ENCODE data around the gene PTAFR. TPM values are rescaled to one million over a fixed set of nuclear protein-coding genes. Genes with fewer than 3 reads are reported as not detected.

Gene PTAFR
- total RNA-seq, 2 experiments from 2014 or later: 0.15 to 0.19 TPM

DNA sequence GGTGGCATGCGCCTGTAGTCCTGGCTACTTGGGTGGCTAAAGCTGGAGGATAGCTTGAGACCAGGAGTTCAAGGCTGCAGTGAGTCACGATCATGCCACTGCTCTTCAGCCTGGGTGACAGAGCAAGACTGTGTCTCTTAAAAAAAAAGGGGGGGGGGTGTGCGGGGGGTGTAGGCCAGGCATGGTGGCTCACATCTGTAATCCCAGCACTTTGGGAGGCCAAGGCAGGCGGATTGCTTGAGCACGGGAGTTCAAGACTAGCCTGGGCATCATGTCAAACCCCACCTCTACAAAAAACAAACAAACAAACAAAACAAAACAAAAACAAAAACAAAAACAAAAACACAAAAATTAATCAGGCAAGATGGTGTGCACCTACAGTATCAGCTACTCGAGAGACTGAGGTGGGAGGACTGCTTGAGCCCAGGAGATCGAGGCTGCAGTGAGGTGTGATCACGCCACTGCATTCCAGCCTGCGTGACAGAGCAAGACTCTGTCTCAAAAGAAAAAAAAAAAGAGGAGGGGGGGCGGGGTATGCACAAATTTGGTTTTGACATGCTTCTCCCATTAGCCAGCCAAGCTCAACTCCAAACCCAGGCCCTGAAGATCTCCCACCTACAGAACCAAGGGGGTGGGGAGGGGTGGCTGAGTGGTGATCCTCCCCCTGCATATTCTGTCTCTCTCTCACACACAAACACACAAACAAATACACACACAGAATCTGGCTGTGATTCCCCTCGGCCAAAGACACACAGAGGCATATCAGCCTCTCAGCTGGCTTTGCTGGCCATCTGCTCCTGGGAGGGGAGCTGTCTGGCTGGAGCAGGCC is 3.1 kb downstream of the PTAFR start:
- DNase-seq: no peak
- no peak overlapping the region for H3K4me3 Mint-ChIP-seq
- H3K27me3 Mint-ChIP-seq: peaks cover 29% of the 10 kb centered on the region
- H3K4me1 Mint-ChIP-seq (ENCODE audit: low read depth): peaks cover 38% of the 10 kb centered on the region
- H3K27ac Mint-ChIP-seq: no peak overlapping the region
- CTCF ChIA-PET: interaction anchor here (1.6 kb wide), 1 partner anchor 82 kb away, joined by 3 read pairs; no protein-coding TSS in a partner anchor
- POLR2A ChIA-PET: interaction anchor here (0.7 to 1.1 kb wide), 3 partner anchors 26 to 287 kb away, joined by 3 to 6 read pairs (median 4); no protein-coding TSS in a partner anchor
- H3K9me3 Mint-ChIP-seq: no peaks in the 10 kb centered on the region
- H3K36me3 Mint-ChIP-seq: no peaks in the 10 kb centered on the region
- intact Hi-C loops (cut with micrococcal nuclease): no loop called here

GRCh38 chr1:28172713-28173150 is 3.8 kb downstream of the PTAFR start:
- H3K9me3 Mint-ChIP-seq: no peaks in the 10 kb centered on the region
- H3K27ac Mint-ChIP-seq: no peak overlapping the region
- DNase-seq: peak; percentile 58
- H3K27me3 Mint-ChIP-seq: peaks cover 29% of the 10 kb centered on the region
- POLR2A ChIA-PET: interaction anchor here (0.7 to 1.1 kb wide), 3 partner anchors 27 to 286 kb away, joined by 3 to 6 read pairs (median 4); no protein-coding TSS in a partner anchor
- intact Hi-C loops (cut with micrococcal nuclease): no loop called here
- CTCF ChIA-PET: interaction anchor here (1.6 kb wide), 1 partner anchor 82 kb away, joined by 3 read pairs; no protein-coding TSS in a partner anchor
- H3K4me3 Mint-ChIP-seq: no peak overlapping the region
- H3K36me3 Mint-ChIP-seq: no peaks in the 10 kb centered on the region
- H3K4me1 Mint-ChIP-seq (ENCODE audit: low read depth): peaks cover 41% of the 10 kb centered on the region

- CTCF ChIA-PET: no interaction called here
- Mint-ChIP-seq H3K27me3 (peaks cover 27% of the 10 kb centered on the region), H3K4me3 (no peak overlapping the region), H3K9me3 (no peaks in the 10 kb centered on the region), H3K36me3 (no peaks in the 10 kb centered on the region), H3K27ac (no peak overlapping the region), H3K4me1 (ENCODE audit: low read depth) (peaks cover 41% of the 10 kb centered on the region)
- POLR2A ChIA-PET: no interaction called here
- no peak for DNase-seq
- intact Hi-C loops (cut with micrococcal nuclease): no loop called here
Measured at GRCh38 chr1:28171246-28171645, 5.2 kb downstream of the PTAFR start.

GRCh38 chr1:28170001-28170596 is 6.4 kb downstream of the PTAFR start:
- no peak overlapping the region for H3K27ac Mint-ChIP-seq
- DNase-seq: no peak
- H3K27me3 Mint-ChIP-seq: peaks cover 26% of the 10 kb centered on the region
- peaks cover 41% of the 10 kb centered on the region for H3K4me1 Mint-ChIP-seq (ENCODE audit: low read depth)
- intact Hi-C loops (cut with micrococcal nuclease): no loop called here
- peaks cover 2% of the 10 kb centered on the region for H3K36me3 Mint-ChIP-seq
- ChIA-PET CTCF (interaction anchor here (0.9 to 3.3 kb wide), 3 partner anchors 29 to 78 kb away, joined by 4 to 13 read pairs (median 5); no protein-coding TSS in a partner anchor), POLR2A (interaction anchor here (0.8 to 2.4 kb wide), 4 partner anchors 13 to 82 kb away, joined by 3 to 12 read pairs (median 6); partner anchors contain the start of gene EYA3)
- H3K9me3 Mint-ChIP-seq: peaks cover 3% of the 10 kb centered on the region
- no peak overlapping the region for H3K4me3 Mint-ChIP-seq

GRCh38 chr1:28163496-28164161 is 12.9 kb downstream of the PTAFR start:
- Mint-ChIP-seq H3K27me3 (peaks cover 17% of the 10 kb centered on the region), H3K4me1 (ENCODE audit: low read depth) (peaks cover 6% of the 10 kb centered on the region), H3K4me3 (no peak overlapping the region), H3K27ac (no peak overlapping the region), H3K36me3 (peaks cover 2% of the 10 kb centered on the region), H3K9me3 (peaks cover 3% of the 10 kb centered on the region)
- no peak for DNase-seq
- intact Hi-C loops (cut with micrococcal nuclease): no loop called here
- POLR2A ChIA-PET: interaction anchor here (2.0 kb wide), 1 partner anchor 19 kb away, joined by 5 read pairs; no protein-coding TSS in a partner anchor
- CTCF ChIA-PET: interaction anchor here (0.7 to 1.5 kb wide), 2 partner anchors 27 to 45 kb away, joined by 3 to 5 read pairs; no protein-coding TSS in a partner anchor

GRCh38 chr1:28162151-28162550 is 14.3 kb downstream of the PTAFR start:
- no peak overlapping the region for H3K27ac Mint-ChIP-seq

GRCh38 chr1:28161751-28162150 is 14.7 kb downstream of the PTAFR start:
- Mint-ChIP-seq H3K36me3 (peaks cover 2% of the 10 kb centered on the region), H3K27me3 (peaks cover 14% of the 10 kb centered on the region), H3K4me1 (ENCODE audit: low read depth) (no peaks in the 10 kb centered on the region), H3K4me3 (no peak overlapping the region), H3K27ac (no peak overlapping the region), H3K9me3 (peaks cover 3% of the 10 kb centered on the region)
- DNase-seq: no peak
- ChIA-PET CTCF (interaction anchor here (1.0 to 1.1 kb wide), 2 partner anchors 47 kb away, joined by 4 to 5 read pairs; no protein-coding TSS in a partner anchor), POLR2A (no interaction called here)
- intact Hi-C loops (cut with micrococcal nuclease): no loop called here

More at GRCh38 chr1:28162151-28162550, 14.3 kb downstream of the PTAFR start:
- Mint-ChIP-seq H3K27me3 (peaks cover 17% of the 10 kb centered on the region), H3K9me3 (peaks cover 3% of the 10 kb centered on the region), H3K4me3 (no peak overlapping the region), H3K36me3 (peaks cover 2% of the 10 kb centered on the region), H3K4me1 (ENCODE audit: low read depth) (no peaks in the 10 kb centered on the region)
- DNase-seq: no peak
- ChIA-PET CTCF (interaction anchor here (1.1 kb wide), 1 partner anchor 47 kb away, joined by 4 read pairs; no protein-coding TSS in a partner anchor), POLR2A (no interaction called here)
- intact Hi-C loops (cut with micrococcal nuclease): no loop called here

- Mint-ChIP-seq H3K36me3 (peaks cover under 1% of the 10 kb centered on the region), H3K27me3 (peaks cover 12% of the 10 kb centered on the region)
Measured at GRCh38 chr1:28160782-28161266, 15.7 kb downstream of the PTAFR start.

GRCh38 chr1:28159680-28160079 is 16.8 kb downstream of the PTAFR start:
- H3K27ac Mint-ChIP-seq: no peak overlapping the region
- H3K4me1 Mint-ChIP-seq (ENCODE audit: low read depth): no peaks in the 10 kb centered on the region
- H3K4me3 Mint-ChIP-seq: no peak overlapping the region
- peaks cover 12% of the 10 kb centered on the region for H3K27me3 Mint-ChIP-seq
- CTCF ChIA-PET: interaction anchor here (0.7 kb wide), 1 partner anchor 63 kb away, joined by 4 read pairs; no protein-coding TSS in a partner anchor
- no peaks in the 10 kb centered on the region for H3K9me3 Mint-ChIP-seq
- DNase-seq: no peak
- no peaks in the 10 kb centered on the region for H3K36me3 Mint-ChIP-seq
- POLR2A ChIA-PET: no interaction called here
- intact Hi-C loops (cut with micrococcal nuclease): no loop called here

More at GRCh38 chr1:28160782-28161266, 15.7 kb downstream of the PTAFR start:
- H3K4me1 Mint-ChIP-seq (ENCODE audit: low read depth): no peaks in the 10 kb centered on the region
- intact Hi-C loops (cut with micrococcal nuclease): no loop called here
- no peak overlapping the region for H3K27ac Mint-ChIP-seq
- ChIA-PET CTCF (interaction anchor here (1.0 kb wide), 1 partner anchor 48 kb away, joined by 5 read pairs; no protein-coding TSS in a partner anchor), POLR2A (no interaction called here)
- no peak for DNase-seq
- peaks cover under 1% of the 10 kb centered on the region for H3K9me3 Mint-ChIP-seq
- no peak overlapping the region for H3K4me3 Mint-ChIP-seq

DNA sequence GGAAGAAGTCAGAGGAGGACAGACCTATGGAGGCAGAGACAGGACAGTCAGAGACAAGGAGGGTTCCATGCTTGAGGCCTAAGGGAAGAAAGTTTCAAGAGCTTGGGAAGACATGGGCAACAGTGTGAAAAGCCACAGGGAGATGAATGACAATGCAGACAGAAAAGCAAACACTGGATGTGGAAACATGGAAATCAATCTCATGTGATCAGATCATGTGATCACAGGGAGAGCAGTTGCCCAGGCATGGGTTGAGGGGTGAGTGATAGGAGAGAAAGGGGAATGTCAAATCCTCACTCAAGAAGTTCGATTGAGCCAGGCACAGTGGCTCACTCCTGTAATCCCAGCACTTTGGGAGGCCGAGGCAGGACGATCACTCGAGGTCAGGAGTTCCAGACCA is 17.2 kb downstream of the PTAFR start:
- POLR2A ChIA-PET: no interaction called here
- H3K27ac Mint-ChIP-seq: no peak overlapping the region
- DNase-seq: no peak
- no peaks in the 10 kb centered on the region for H3K36me3 Mint-ChIP-seq
- H3K27me3 Mint-ChIP-seq: peaks cover 12% of the 10 kb centered on the region
- no peak overlapping the region for H3K4me3 Mint-ChIP-seq
- no peaks in the 10 kb centered on the region for H3K9me3 Mint-ChIP-seq
- intact Hi-C loops (cut with micrococcal nuclease): no loop called here
- CTCF ChIA-PET: no interaction called here
- H3K4me1 Mint-ChIP-seq (ENCODE audit: low read depth): no peaks in the 10 kb centered on the region

DNA sequence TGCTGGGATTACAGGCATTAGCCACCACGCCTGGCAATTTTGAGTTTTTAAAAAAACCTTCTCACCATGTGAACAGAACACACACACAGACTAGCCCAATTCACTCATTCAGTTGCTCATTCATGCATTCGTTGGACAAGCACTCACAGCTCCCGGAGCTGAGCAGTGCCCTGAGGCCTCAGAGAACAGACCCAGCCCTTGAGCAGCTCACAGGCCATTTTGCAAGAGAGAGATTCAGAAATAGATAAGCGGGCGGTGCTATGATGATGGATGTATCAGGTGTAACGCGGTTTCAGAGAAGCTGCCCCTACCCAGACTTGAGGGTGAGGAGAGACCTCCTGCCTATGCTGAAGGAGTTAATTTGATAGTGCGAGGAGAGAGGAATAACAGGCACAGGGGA is 18.6 kb downstream of the PTAFR start:
- Mint-ChIP-seq H3K4me3 (no peak overlapping the region), H3K27me3 (peaks cover 6% of the 10 kb centered on the region), H3K36me3 (no peaks in the 10 kb centered on the region), H3K9me3 (no peaks in the 10 kb centered on the region), H3K4me1 (ENCODE audit: low read depth) (no peaks in the 10 kb centered on the region), H3K27ac (no peak overlapping the region)
- no peak for DNase-seq
- ChIA-PET POLR2A (no interaction called here), CTCF (no interaction called here)
- intact Hi-C loops (cut with micrococcal nuclease): no loop called here

Data from activated CD4-positive, alpha-beta memory T cell treated with anti-CD3 and anti-CD28 coated beads for 36 hours (primary cell).